ENCODE results near the gene GIN1. TPM values are rescaled to one million over a fixed set of nuclear protein-coding genes. Genes with fewer than 3 reads are reported as not detected.
"Not testable (repeated sequence)": the region's sequence is repeated elsewhere in the genome, so short reads cannot be mapped to it uniquely, and the experiment has no call there.

Gene GIN1
- total and polyA plus RNA-seq, 2 of the 4 experiments (the other 2 are of a cell fraction), result 2.9 to 3.1 TPM

GRCh38 chr5:103057208-103058130 is 62.5 kb downstream of the GIN1 start (continued):
- TF ChIP-seq CTCF (conservative IDR thresholded peaks at IDR 0.05; ENCODE audit: low read depth, low read length), result no peak

GRCh38 chr5:103046706-103047105 is 73.2 kb downstream of the GIN1 start:
- H2AK5ac ChIP-seq (ENCODE audit: low read depth, low read length); ATAC-seq (ENCODE audit: low read depth); H3K23ac ChIP-seq (ENCODE audit: low read depth, low read length); H3K9ac ChIP-seq (ENCODE audit: low read depth, low read length); H3K18ac ChIP-seq (ENCODE audit: low read depth, low read length); dilution Hi-C loops (cut with HindIII; ENCODE audit: low sequenced_read_pairs, unreplicated experiment); H4K20me1 ChIP-seq (ENCODE audit: insufficient read depth, low read length); H2BK120ac ChIP-seq (ENCODE audit: low read depth, low read length); H3K9me3 ChIP-seq (ENCODE audit: control insufficient read depth, insufficient read depth, low read length); H2AK9ac ChIP-seq (replicated peaks; ENCODE audit: low read depth, low read length, poor library complexity); H3K4me3 ChIP-seq (ENCODE audit: insufficient read depth, low read depth, low read length); CTCF ChIA-PET; H3K36me3 ChIP-seq (ENCODE audit: control insufficient read depth, insufficient read depth, low read length); POLR2A ChIA-PET (ENCODE audit: unreplicated experiment); H2BK5ac ChIP-seq (ENCODE audit: low read depth, low read length, poor library complexity, severe bottlenecking); H3K9me1 ChIP-seq (ENCODE audit: insufficient read depth, low read length); H3K4me2 ChIP-seq (ENCODE audit: low read depth, low read length); H3K4ac ChIP-seq (ENCODE audit: low read depth, low read length); H2BK15ac ChIP-seq (ENCODE audit: low read depth, low read length); H3K56ac ChIP-seq (ENCODE audit: extremely low read depth, insufficient read depth, low read length); H3K27ac ChIP-seq (ENCODE audit: insufficient read depth, low read length); H3K79me1 ChIP-seq (ENCODE audit: low read depth in 1 of 2, low read length in 2 of 2); H3K14ac ChIP-seq (replicated peaks; ENCODE audit: low read depth, low read length); H4K91ac ChIP-seq (ENCODE audit: insufficient read depth, low read depth, low read length); H4K5ac ChIP-seq (ENCODE audit: low read depth, low read length); H3K27me3 ChIP-seq (ENCODE audit: control insufficient read depth, insufficient read depth, low read length); H2BK20ac ChIP-seq (ENCODE audit: low read depth, low read length); DNase-seq; H2AFZ ChIP-seq (replicated peaks; ENCODE audit: low read length, poor library complexity); H3K4me1 ChIP-seq (ENCODE audit: control insufficient read depth, insufficient read depth, low read length); H4K8ac ChIP-seq (ENCODE audit: low read depth in 2 of 2, low read length in 2 of 2); BruUV-seq (replicated peaks): not testable (repeated sequence)
- intact Hi-C loops (cut with micrococcal nuclease) (loop anchor here (10.0 kb wide), 1 partner anchor 178 kb away; no protein-coding TSS in a partner anchor), in situ Hi-C loops (cut with MboI; ENCODE audit: low sequenced_read_pairs) (loop anchor here (10.0 kb wide), 1 partner anchor 272 kb away; no protein-coding TSS in a partner anchor)
- WGBS, 2 experiments (ENCODE audit: extremely low coverage in 2 of 2, insufficient read length in 1 of 2), result 89% methylated on average over 7 of the region's 22 CpGs; no CpG with 5 or more reads in 1 of the 2 experiments

All from IMR-90 (cell line).